WERI-Rb-1 (cell line): ENCODE results near the gene HOXA4.

Experiments
- DNase-seq: peaks from one replicate; pipeline ENCODE4 v3.0.0-alpha.2; 2020
- H3K27ac ChIP-seq: fragments of 250-450 bp; sonication (Bioruptor Pico); 2 replicates; pipeline ENCODE4 v1.5.1; 2020; ENCODE audit warnings: mild to moderate bottlenecking, moderate library complexity
- H3K27me3 ChIP-seq: fragments of 250-450 bp; sonication (Bioruptor Pico); 2 replicates; pipeline ENCODE4 v1.5.1; 2021; ENCODE audit warnings: mild to moderate bottlenecking, low read depth, moderate library complexity; ENCODE audit not compliant: insufficient read depth, severe bottlenecking
- H3K36me3 ChIP-seq: fragments of 250-450 bp; sonication (Bioruptor Pico); 2 replicates; pipeline ENCODE4 v1.5.1; 2020; ENCODE audit warnings: mild to moderate bottlenecking, moderate library complexity
- H3K4me3 ChIP-seq: 2 replicates; pipeline ENCODE4 v1.5.1; 2011; ENCODE audit warnings: low read depth, mild to moderate bottlenecking, control low read depth, low read length
- H3K9me3 ChIP-seq: fragments of 250-450 bp; sonication (Bioruptor Pico); 2 replicates; pipeline ENCODE4 v1.5.1; 2021; ENCODE audit warnings: mild to moderate bottlenecking, moderate library complexity; ENCODE audit not compliant: severe bottlenecking
- TF ChIP-seq, protein P1 (sequence below): IDR thresholded peaks from 2 replicates; pipeline ENCODE4 v1.5.1; 2011; ENCODE audit warnings: low read depth, mild to moderate bottlenecking, control low read depth, inconsistent platforms, low read length

Gene HOXA4

DNA sequence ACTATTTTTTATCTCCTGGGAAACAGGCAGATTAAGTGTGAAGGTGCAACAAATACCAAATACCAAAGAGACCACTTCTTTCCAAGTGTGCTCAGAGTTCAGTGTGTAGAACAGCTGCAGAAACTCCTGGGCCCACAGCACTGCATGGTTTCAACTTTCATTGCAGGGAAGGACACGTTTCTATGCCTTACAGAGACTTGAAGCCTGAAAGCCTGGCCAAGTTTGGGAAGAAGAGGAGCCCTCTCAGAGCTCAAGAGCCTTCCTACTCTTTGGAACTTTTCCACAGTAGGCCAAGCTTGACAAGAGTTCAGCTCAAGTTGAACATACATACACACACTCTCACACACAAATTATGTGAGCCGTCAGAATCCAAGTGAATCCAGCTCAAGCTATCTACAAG, 2.5 kb downstream of the HOXA4 start:
- Histone ChIP-seq H3K36me3 (no peaks in the 10 kb centered on the region), H3K27ac (no peak overlapping the region), H3K27me3 (peaks cover 48% of the 10 kb centered on the region), H3K4me3 (no peak overlapping the region), H3K9me3 (no peaks in the 10 kb centered on the region)
- no peak for DNase-seq
- TF ChIP-seq, protein P1, sequence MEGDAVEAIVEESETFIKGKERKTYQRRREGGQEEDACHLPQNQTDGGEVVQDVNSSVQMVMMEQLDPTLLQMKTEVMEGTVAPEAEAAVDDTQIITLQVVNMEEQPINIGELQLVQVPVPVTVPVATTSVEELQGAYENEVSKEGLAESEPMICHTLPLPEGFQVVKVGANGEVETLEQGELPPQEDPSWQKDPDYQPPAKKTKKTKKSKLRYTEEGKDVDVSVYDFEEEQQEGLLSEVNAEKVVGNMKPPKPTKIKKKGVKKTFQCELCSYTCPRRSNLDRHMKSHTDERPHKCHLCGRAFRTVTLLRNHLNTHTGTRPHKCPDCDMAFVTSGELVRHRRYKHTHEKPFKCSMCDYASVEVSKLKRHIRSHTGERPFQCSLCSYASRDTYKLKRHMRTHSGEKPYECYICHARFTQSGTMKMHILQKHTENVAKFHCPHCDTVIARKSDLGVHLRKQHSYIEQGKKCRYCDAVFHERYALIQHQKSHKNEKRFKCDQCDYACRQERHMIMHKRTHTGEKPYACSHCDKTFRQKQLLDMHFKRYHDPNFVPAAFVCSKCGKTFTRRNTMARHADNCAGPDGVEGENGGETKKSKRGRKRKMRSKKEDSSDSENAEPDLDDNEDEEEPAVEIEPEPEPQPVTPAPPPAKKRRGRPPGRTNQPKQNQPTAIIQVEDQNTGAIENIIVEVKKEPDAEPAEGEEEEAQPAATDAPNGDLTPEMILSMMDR, result no peak

DNA sequence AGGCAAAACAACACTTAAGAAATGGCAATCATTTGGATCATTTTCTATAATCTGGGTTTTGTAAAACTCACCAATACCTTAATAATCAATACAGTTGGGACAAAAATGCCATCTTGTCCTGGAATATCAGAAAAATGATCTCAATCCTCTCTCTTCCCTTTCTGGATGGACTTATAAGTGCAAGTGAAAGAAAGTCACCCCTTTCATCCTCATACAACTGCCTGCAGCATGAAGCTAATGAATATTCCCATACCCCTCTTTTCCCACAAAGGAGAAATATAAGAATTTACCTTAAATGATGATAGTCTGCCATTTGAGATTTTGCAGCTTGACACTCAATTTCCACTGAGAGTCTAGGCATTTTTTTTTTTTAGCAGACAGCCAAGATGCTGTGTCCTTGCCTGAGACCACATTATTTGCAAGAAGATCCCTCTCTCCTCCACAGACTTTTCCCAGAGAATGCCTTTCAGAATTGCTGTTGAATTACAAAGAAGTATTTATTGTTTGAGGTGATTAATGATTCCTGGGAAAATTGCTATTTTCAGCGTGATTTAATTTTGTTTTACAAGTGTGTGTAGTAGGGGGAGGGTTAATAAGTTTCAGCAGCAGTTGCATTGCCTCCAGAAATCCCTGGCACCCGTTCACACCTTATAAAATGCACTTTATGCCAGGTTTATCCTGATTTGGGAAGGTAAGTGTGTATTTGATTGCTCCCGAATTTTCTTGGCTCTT, 3.8 kb downstream of the HOXA4 start:
- H3K27ac ChIP-seq, result no peak overlapping the region
- no peak overlapping the region for H3K4me3 ChIP-seq
- TF ChIP-seq, protein P1, result no peak
- H3K27me3 ChIP-seq, result peaks cover 60% of the 10 kb centered on the region
- no peaks in the 10 kb centered on the region for H3K36me3 ChIP-seq
- no peak for DNase-seq
- no peaks in the 10 kb centered on the region for H3K9me3 ChIP-seq

DNA sequence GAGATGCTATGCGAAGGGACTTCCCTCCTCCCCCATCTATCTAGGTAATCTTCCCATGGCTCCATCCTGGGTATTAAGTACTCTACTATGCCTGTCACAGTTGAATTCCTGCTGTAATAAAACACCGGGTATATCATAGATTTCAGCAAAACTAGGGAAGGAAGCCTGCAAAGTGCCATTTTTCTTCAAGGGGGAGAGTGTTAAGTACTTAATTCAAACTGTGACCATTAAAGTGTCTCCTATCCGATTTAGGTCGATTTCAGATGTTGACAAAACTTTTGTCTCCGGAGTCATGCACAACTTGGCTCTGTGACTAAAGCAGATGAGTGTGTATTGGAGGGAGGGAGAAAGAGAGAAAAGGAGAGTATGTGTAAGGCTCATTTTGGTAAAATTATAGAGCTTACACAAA, 4.6 kb downstream of the HOXA4 start:
- Histone ChIP-seq H3K36me3 (no peaks in the 10 kb centered on the region), H3K9me3 (no peaks in the 10 kb centered on the region), H3K4me3 (no peak overlapping the region), H3K27me3 (peaks cover 62% of the 10 kb centered on the region), H3K27ac (no peak overlapping the region)
- DNase-seq, result no peak
- TF ChIP-seq, protein P1, result no peak

DNA sequence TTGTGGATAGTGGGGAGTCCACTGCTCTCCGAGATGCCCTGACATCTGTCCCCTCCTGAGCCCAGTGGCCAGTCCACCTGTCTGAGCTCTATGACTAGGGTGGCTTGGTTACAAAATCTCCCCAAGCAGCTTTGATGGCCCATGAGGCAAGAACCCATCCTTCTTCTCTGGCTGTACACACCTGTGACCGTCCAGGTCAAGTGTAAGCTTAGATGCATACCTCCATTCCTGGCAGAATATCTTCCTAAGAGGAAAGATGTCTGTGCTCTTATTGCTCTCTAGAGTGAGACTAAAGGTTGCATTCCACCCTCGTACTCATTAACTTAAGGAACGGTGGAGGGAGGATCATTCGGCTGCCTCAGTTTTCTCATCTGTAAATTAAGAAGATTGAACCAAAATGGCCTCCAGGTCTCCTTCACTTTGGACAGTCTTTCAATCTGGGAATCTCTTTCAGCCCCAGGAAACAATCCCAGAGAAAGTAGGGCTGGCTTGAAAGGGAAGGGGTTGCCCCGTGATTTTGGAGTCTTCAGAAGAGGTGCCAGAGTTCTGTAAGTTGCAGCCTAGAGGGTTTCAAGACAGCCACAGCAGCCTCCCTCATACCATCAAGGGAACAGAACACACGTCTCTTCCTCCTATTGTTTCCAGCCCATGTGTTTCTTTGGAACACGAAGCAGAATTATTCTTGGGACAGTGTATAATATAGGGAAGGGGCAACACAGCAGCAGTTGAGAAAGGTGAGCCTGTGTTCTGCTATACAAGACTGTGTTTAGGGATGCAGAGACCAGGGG, 5.5 kb downstream of the HOXA4 start:
- DNase-seq, result no peak
- TF ChIP-seq, protein P1, result no peak
- Histone ChIP-seq H3K36me3 (no peaks in the 10 kb centered on the region), H3K9me3 (no peaks in the 10 kb centered on the region), H3K27ac (no peak overlapping the region), H3K27me3 (peaks cover 67% of the 10 kb centered on the region), H3K4me3 (no peak overlapping the region)

DNA sequence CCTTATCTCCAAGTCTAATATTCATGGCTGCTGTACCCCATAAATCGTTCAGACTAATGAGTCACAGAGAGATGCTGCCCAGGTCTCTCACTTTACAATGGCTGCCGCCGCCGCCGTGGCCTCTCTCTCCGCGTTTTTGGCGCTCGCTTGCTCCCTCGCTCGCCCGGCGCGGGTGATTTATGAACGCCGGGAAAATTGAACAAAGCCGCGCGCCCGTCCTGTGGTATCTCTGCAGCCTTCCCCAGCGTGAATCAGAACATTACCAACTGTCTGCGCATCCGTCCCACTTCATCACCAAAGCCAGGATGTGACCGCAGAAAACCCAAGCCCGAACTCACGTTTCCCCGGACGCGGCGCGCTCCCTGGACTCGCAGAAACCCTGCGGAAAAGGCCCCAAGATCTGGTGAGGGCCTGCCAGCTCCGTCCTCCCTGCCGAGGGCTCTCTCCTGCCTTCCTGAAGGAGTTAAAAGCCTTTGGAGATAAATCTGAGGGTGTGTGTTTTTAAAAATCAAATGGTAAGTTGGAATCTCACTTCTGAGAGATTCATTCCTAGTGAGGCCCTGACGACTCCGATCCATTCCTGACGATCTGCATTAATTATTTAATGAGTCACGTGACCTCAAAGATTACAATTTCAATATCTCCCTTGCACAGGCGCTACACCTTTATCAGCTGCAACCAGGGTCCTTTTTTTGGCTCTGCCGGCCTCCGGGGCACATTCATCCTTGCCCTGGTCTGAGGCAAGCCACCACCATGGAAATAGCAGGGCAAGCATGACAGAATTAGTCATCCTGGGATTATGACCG, 6.3 kb downstream of the HOXA4 start:
- Histone ChIP-seq H3K27ac (no peak overlapping the region), H3K9me3 (no peaks in the 10 kb centered on the region), H3K27me3 (peaks cover 62% of the 10 kb centered on the region), H3K4me3 (no peak overlapping the region), H3K36me3 (no peaks in the 10 kb centered on the region)
- DNase-seq, result no peak
- TF ChIP-seq, protein P1, result no peak
